Subcutaneous adipose tissue (tissue), 4 donors: ENCODE measurements around the gene NRF1. TPM values are rescaled to one million over a fixed set of nuclear protein-coding genes. Genes with fewer than 3 reads are reported as not detected.

Experiments used
- total RNA-seq, 4 donors: library from RNA; depleted of rRNA; stranded (reverse); fragments of >200 nt; gene quantifications; one replicate each; pipeline ENCODE4 v1.1.0, GENCODE V29; 2016
- TF ChIP-seq, protein P1 (sequence below): fragments of 450-650 bp; IDR thresholded peaks from one replicate; pipeline ENCODE4 v1.5.1; 2016; ENCODE audit warnings: low read depth, mild to moderate bottlenecking, control low read depth, antibody characterized with exemption, moderate library complexity

NRF1 gene
- 10 to 100 TPM; 12.8 to 26.7 (median 19.9) TPM for total RNA-seq

DNA sequence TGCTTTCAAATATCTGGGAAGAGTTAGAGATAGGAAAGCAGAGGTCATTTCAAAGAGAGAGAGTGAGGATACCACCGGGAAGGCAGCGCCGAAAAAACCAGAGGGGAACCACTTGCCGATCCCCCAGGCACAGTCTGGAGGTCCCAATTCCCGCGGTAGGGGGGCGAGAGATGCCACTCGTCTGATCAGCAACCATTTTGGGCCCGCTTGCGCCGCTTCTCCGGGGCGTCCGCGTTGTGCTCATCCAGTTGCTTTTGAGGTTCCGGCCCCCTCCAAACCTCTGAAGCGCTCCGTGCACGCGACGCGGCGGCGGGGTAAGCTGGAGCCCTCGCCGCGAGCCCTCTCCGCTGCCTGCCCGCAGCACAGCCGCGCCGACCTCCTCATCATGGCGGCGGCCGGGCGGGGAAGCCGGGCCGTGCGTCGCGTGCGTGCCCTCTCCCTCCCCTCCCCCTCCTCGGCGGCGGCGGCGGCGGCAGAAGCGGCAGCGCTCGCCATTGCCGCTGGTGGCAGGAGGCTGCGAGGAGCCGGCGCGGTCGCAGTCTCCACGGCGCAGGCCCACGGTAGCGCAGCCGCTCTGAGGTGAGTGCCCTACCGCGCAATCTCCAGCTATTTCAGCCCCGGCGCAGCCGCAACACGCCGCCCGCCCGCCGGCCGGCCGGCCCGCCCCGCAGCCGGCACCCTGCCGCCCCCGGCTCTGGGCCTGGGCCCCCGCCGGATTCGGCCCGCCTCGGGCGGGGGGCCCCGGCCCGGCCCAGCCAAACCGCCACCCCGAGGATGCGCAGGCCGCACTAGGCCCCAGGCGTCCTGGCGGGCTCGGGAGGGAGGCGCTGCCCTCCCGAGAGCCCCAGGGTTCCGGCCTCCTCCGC, at the start of gene NRF1:
NRF1 (plus strand) TSS at position 475 of the 866 bp plus-strand sequence. CDS start 45,632 bp downstream, outside the sequence.
- TF ChIP-seq, protein P1, sequence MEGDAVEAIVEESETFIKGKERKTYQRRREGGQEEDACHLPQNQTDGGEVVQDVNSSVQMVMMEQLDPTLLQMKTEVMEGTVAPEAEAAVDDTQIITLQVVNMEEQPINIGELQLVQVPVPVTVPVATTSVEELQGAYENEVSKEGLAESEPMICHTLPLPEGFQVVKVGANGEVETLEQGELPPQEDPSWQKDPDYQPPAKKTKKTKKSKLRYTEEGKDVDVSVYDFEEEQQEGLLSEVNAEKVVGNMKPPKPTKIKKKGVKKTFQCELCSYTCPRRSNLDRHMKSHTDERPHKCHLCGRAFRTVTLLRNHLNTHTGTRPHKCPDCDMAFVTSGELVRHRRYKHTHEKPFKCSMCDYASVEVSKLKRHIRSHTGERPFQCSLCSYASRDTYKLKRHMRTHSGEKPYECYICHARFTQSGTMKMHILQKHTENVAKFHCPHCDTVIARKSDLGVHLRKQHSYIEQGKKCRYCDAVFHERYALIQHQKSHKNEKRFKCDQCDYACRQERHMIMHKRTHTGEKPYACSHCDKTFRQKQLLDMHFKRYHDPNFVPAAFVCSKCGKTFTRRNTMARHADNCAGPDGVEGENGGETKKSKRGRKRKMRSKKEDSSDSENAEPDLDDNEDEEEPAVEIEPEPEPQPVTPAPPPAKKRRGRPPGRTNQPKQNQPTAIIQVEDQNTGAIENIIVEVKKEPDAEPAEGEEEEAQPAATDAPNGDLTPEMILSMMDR: no peak

DNA sequence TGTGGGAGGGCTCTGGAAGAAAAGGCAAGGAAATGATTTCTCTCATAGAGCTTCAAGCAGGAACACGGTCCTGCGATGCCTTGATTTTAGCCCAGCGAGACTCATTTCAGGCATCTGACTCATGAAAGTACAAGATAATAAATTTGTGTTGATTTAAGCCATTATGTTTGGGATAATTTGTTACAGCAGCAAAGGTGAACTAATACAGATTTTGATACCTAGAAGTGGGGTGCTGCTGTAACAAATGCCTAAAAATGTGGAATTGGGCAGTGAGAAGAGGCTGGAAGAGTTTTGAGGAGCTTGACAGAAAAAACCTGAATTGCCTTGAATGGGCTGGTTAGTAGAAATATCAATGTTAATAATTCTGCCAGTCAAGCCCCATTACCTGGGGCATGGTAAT, 44.1 kb upstream of the NRF1 start:
- TF ChIP-seq, protein P1: no peak

DNA sequence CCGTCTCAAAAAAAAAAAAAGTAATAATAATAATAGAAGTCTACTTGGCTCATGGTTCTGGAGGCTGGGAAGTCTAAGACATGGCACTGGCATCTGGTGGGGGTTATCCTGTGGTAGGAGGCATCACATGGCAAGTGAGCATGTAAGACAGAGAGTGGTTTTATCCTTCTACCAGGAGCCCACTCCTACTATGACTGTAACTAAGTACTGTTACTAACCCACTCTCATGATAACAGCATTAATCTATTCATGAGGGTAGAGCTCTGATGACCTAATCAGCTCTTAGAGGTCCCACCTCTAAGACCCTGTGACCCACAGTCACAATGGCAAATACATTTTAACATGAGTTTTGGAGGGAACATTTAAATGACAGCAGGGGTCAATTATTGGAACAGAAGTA, 43.3 kb upstream of the NRF1 start:
- TF ChIP-seq, protein P1: no peak

DNA sequence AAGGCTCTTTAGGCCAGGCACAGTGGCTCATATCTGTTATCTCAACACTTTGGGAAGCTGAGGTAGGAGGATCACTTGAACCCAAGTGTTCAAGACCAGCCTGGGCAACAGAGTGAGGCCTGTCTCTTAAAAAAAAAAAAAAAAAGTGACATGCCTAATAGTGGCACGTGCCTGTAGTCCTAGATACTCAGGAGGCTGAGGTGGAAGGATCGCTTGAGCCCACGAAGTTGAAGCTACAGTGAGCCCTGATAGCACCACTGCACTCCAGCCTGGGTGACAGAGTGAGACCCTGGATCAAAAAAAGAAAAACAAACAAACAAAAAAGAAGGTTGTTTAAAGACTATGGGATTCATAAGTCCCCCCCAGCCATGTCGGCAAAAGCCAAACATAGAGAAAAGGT, 42.2 kb upstream of the NRF1 start:
- TF ChIP-seq, protein P1: no peak

DNA sequence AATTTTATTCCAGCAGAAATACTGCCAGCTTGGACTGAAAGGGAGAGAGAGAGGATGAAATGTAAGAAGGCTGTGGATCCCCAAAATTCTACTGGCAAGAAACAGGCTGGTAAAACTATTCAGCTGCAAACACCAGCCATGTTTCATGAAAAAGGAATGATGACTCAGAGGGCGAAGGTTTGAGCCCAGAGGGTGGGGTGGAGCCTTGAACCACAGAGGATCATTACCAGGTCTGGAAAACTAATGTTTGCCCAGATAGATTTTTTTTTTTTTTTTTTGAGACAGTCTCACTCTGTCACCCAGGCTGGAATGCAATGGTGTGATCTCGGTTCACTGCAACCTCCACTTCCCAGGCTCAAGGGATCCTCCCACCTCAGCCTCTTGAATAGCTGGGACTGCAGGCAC, 41.7 kb upstream of the NRF1 start:
- TF ChIP-seq, protein P1: no peak

DNA sequence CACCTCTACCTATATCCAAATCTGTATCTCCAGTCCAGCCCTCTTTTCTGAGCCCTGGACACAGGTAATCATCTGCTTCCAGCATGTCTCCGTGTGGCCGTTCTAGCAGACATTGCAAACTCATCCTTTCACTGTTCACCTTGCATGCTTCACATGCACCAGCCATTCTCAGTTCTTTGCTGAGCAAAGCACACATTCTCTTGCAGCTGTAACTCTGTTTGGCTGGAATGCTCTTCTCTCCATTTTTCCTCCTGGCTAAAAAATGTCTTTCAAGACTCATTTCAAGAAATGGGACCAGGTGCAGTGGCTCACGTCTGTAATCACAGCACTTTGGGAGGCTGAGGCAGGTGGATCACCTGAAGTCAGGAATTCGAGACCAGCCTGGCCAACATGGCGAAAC, 40.3 kb upstream of the NRF1 start:
- TF ChIP-seq, protein P1: no peak

DNA sequence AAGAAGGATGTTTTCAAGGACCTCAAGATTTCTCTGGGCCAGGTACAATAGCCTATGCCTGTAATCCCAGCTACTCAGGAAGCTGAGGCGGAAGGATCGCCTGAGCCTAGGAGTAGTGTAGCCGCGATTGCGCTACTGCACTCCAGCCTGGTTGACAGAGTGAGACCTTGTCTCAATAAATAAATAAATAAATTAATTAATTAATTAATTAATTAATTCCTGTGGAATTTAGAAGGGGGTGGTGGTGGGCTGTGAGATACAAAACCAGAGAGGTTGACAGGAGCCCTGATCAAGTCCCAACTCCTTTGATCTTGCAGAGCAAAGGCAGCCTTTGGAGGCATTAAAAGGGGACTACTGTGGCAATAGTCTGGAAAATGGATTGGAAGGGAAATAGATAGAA, 39.3 kb upstream of the NRF1 start:
- TF ChIP-seq, protein P1: no peak
